Activated CD4-positive, alpha-beta T cell treated with anti-CD3 and anti-CD28 coated beads, Interleukin-2, amount 10 ng/mL, durations not matched to agents 24 days and 14 days (primary cell): ENCODE data around the gene RADX. TPM values are rescaled to one million over a fixed set of nuclear protein-coding genes. Genes with fewer than 3 reads are reported as not detected.
"Not testable (repeated sequence)": the region's sequence is repeated elsewhere in the genome, so short reads cannot be mapped to it uniquely, and the experiment has no call there.

Experiments
- DNase-seq: peaks from one replicate; pipeline ENCODE4 v3.0.0; 2022
- H3K27ac Mint-ChIP-seq: one replicate; pipeline ENCODE4 v1.8.0; 2022; ENCODE audit warnings: mild to moderate bottlenecking, mixed read lengths
- H3K27me3 Mint-ChIP-seq: one replicate; pipeline ENCODE4 v1.8.0; 2022; ENCODE audit warnings: mixed read lengths
- H3K36me3 Mint-ChIP-seq: one replicate; pipeline ENCODE4 v1.8.0; 2022; ENCODE audit warnings: low read depth, mild to moderate bottlenecking, mixed read lengths
- H3K4me1 Mint-ChIP-seq: one replicate; pipeline ENCODE4 v1.8.0; 2021; ENCODE audit warnings: mixed read lengths
- H3K4me3 Mint-ChIP-seq: one replicate; pipeline ENCODE4 v1.8.0; 2022; ENCODE audit warnings: mild to moderate bottlenecking, moderate library complexity, mixed read lengths
- H3K9me3 Mint-ChIP-seq: one replicate; pipeline ENCODE4 v1.8.0; 2021; ENCODE audit warnings: mixed read lengths
- intact Hi-C: fragments of 100-400 bp; cut with micrococcal nuclease; formaldehyde crosslinking; loops from one replicate; pipeline ENCODE4 v1.15.1; 2023
- total RNA-seq: library from RNA; stranded (reverse); gene quantifications from 2 replicates; pipeline ENCODE4 v1.2.3, GENCODE V29; 2022

RADX gene
- total RNA-seq, 1 donor from 2014 or later: 5.7 TPM

DNA sequence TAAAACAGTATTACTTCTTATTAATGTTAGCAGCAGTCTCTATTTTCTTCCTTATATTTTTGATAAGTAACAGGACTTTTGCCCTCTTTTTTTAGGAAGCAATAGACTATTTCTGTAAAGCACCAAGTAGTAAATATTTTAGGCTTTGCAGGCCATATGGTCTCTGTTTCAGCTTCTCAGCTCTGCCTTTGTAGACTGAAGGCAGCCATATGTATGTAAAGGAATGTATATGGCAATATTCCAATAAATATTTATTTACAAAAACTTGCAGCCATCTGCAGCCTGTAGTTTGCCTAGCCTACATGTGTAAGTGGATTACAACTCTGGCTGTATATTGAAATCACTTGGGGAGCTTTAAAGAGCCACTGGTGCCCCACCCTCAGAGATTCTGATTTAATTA, 15.0 kb downstream of the RADX start:
- Mint-ChIP-seq H3K27ac (no peak overlapping the region), H3K27me3 (no peaks in the 10 kb centered on the region), H3K36me3 (peaks cover 3% of the 10 kb centered on the region), H3K9me3 (no peaks in the 10 kb centered on the region), H3K4me3 (no peak overlapping the region), H3K4me1 (no peaks in the 10 kb centered on the region)
- intact Hi-C loops: no loop called here
- no peak for DNase-seq

GRCh38 chrX:106631615-106632014, 19.8 kb downstream of the RADX start:
- no peak overlapping the region for H3K27ac Mint-ChIP-seq
- H3K9me3 Mint-ChIP-seq: no peaks in the 10 kb centered on the region
- no peaks in the 10 kb centered on the region for H3K4me1 Mint-ChIP-seq
- intact Hi-C loops: no loop called here
- no peaks in the 10 kb centered on the region for H3K27me3 Mint-ChIP-seq
- H3K36me3 Mint-ChIP-seq: no peaks in the 10 kb centered on the region
- H3K4me3 Mint-ChIP-seq: no peak overlapping the region
- no peak for DNase-seq

- H3K27ac Mint-ChIP-seq: no peak overlapping the region
- no peak overlapping the region for H3K4me3 Mint-ChIP-seq
- no peaks in the 10 kb centered on the region for H3K27me3 Mint-ChIP-seq
- H3K36me3 Mint-ChIP-seq: no peaks in the 10 kb centered on the region
- no peaks in the 10 kb centered on the region for H3K4me1 Mint-ChIP-seq
- no peaks in the 10 kb centered on the region for H3K9me3 Mint-ChIP-seq
- peak; percentile 52 for DNase-seq
- intact Hi-C loops: no loop called here
These were observed 38.0 kb downstream of the RADX start for GRCh38 chrX:106649523-106650428.

GRCh38 chrX:106653625-106654024, 41.8 kb downstream of the RADX start:
- H3K9me3 Mint-ChIP-seq, H3K27ac Mint-ChIP-seq, DNase-seq, H3K4me3 Mint-ChIP-seq, H3K4me1 Mint-ChIP-seq, H3K27me3 Mint-ChIP-seq, H3K36me3 Mint-ChIP-seq, intact Hi-C loops: not testable (repeated sequence)

GRCh38 chrX:106670631-106671030, 58.9 kb downstream of the RADX start:
- no peak overlapping the region for H3K27ac Mint-ChIP-seq
- H3K4me1 Mint-ChIP-seq: no peaks in the 10 kb centered on the region
- no peaks in the 10 kb centered on the region for H3K36me3 Mint-ChIP-seq
- H3K27me3 Mint-ChIP-seq: no peaks in the 10 kb centered on the region
- intact Hi-C loops: no loop called here
- no peak for DNase-seq
- H3K4me3 Mint-ChIP-seq: no peak overlapping the region
- H3K9me3 Mint-ChIP-seq: no peaks in the 10 kb centered on the region

DNA sequence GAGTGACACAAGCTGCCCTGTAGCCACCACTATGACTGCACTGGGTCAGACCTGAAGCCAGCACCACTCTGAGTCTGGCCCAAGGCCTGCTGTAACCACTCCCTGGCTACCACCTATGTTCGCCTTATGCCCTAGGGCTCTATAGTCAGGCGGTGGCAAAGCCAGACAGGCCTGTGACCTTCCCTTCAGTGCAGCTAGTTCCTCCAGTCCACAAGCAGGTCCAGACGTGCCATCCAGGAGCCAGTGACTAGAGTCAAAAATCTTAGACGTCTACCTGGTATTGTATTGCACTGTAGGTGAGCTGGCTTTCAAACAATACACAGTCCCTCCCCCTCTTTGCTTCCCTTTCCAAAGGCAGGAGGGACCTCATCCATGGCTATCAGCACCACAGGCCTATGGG, 60.7 kb downstream of the RADX start:
- Mint-ChIP-seq H3K27ac (no peak overlapping the region), H3K36me3 (no peaks in the 10 kb centered on the region), H3K4me3 (no peak overlapping the region), H3K4me1 (no peaks in the 10 kb centered on the region), H3K9me3 (no peaks in the 10 kb centered on the region), H3K27me3 (no peaks in the 10 kb centered on the region)
- intact Hi-C loops: no loop called here
- DNase-seq: no peak

DNA sequence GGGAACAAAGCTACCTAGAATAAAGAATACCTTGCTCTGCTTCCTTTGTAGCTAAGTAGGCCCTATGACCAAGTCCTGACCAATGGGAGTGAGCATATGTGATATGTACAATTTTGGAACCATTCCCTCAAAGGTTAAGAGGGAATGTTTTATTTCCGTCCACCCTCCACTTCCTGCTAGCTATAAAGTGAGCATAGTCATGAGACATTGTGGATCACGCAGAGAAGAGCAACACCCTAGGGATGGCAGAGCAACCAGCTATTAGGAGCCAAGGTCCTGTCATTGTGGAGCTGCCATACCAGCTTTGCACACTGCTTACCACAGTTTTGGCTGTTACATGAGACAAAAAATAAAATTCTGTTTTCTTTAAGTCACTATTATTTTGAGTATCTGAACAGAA, 68.9 kb downstream of the RADX start:
- no peak overlapping the region for H3K27ac Mint-ChIP-seq
- no peaks in the 10 kb centered on the region for H3K4me1 Mint-ChIP-seq
- no peaks in the 10 kb centered on the region for H3K9me3 Mint-ChIP-seq
- no peaks in the 10 kb centered on the region for H3K36me3 Mint-ChIP-seq
- no peak overlapping the region for H3K4me3 Mint-ChIP-seq
- intact Hi-C loops: no loop called here
- peaks cover 2% of the 10 kb centered on the region for H3K27me3 Mint-ChIP-seq
- no peak for DNase-seq

GRCh38 chrX:106684207-106684606, 72.4 kb downstream of the RADX start:
- Mint-ChIP-seq H3K4me3 (no peak overlapping the region), H3K27me3 (peaks cover 4% of the 10 kb centered on the region), H3K4me1 (no peaks in the 10 kb centered on the region), H3K9me3 (no peaks in the 10 kb centered on the region), H3K27ac (no peak overlapping the region), H3K36me3 (no peaks in the 10 kb centered on the region)
- no peak for DNase-seq
- intact Hi-C loops: no loop called here

DNA sequence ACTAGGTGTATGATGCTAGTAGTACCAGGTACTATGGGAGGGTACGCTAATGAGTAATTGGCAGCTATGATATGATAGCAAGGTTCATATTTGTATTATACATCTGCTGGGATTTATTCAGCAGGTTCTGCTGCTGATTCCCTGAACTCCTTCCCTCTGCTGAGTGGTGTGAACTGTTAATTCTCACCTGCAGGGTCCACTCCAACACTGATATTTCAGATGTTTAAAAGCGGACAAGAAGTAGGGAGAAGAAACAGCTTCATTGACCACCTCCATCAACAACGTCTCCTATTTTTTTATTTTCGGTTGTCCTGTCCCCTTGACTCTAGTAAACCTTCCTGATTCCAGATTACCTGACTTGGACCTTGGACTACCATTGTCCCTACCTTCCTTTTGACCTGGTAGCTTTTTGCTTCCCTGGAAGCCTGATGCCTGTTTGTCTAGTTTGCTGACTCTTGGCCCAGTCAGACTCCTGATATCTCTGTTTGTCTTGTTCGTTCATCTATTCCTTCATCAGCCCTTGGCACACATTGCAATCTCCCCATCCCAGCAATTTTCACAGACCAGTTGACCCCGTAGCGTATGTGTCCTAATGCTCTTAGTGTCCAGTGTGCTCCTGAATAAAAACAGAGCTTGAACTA, 80.8 kb downstream of the RADX start:
- no peaks in the 10 kb centered on the region for H3K36me3 Mint-ChIP-seq
- H3K4me3 Mint-ChIP-seq: no peak overlapping the region
- no peaks in the 10 kb centered on the region for H3K4me1 Mint-ChIP-seq
- H3K27ac Mint-ChIP-seq: no peak overlapping the region
- peaks cover 5% of the 10 kb centered on the region for H3K27me3 Mint-ChIP-seq
- no peak for DNase-seq
- intact Hi-C loops: no loop called here
- no peaks in the 10 kb centered on the region for H3K9me3 Mint-ChIP-seq

- DNase-seq: no peak
- peaks cover 2% of the 10 kb centered on the region for H3K4me1 Mint-ChIP-seq
- H3K27ac Mint-ChIP-seq: no peak overlapping the region
- no peaks in the 10 kb centered on the region for H3K9me3 Mint-ChIP-seq
- H3K36me3 Mint-ChIP-seq: no peaks in the 10 kb centered on the region
- peaks cover 8% of the 10 kb centered on the region for H3K27me3 Mint-ChIP-seq
- H3K4me3 Mint-ChIP-seq: no peak overlapping the region
- intact Hi-C loops: no loop called here
These were observed 84.7 kb downstream of the RADX start for GRCh38 chrX:106696502-106696901.

DNA sequence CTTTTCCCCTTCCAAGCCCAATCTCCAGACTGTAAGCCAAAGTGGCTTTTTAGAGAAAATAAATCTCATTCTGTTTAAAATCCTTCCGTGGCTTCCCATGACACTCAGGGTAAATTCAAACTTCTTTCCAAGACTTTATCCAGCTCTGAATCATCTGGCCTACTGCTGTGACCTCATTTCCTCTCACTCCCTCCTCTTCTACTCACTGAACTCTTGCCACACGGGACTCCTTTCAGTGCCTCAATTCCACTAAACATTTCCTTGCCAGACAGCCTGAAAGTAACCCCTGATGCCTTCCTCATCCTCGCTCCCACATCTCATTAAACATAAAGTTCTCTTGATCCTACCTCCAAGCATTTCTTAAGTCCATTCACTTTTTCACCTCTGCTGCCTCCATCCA, 86.9 kb downstream of the RADX start:
- Mint-ChIP-seq H3K9me3 (no peaks in the 10 kb centered on the region), H3K36me3 (no peaks in the 10 kb centered on the region), H3K4me3 (no peak overlapping the region), H3K27ac (no peak overlapping the region), H3K27me3 (peaks cover 3% of the 10 kb centered on the region), H3K4me1 (peaks cover 2% of the 10 kb centered on the region)
- intact Hi-C loops: no loop called here
- no peak for DNase-seq

DNA sequence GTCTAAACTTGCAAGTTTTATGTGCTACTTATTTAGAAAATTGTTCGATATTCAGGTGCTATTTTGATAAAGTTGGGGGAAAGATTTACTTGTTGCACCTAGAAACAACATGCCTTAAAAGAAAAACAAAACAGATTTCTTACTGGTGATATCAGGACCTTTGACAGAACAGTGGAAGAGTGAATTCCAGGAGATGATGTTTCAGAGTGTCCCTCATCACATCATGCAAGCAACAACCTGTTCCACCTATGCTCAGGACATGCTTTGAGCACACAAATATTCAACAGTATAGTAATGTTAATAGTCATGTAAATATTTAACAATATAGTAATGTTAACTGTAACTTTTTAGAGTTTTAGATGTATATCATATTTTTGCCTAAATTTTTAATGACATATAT, 90.9 kb downstream of the RADX start:
- Mint-ChIP-seq H3K4me3 (no peak overlapping the region), H3K27me3 (peaks cover 3% of the 10 kb centered on the region), H3K9me3 (no peaks in the 10 kb centered on the region), H3K27ac (no peak overlapping the region), H3K36me3 (no peaks in the 10 kb centered on the region), H3K4me1 (peaks cover 2% of the 10 kb centered on the region)
- DNase-seq: no peak
- intact Hi-C loops: no loop called here

- no peaks in the 10 kb centered on the region for H3K4me1 Mint-ChIP-seq
- H3K4me3 Mint-ChIP-seq: no peak overlapping the region
- intact Hi-C loops: no loop called here
These were observed 94.7 kb downstream of the RADX start for GRCh38 chrX:106706466-106706865.

DNA sequence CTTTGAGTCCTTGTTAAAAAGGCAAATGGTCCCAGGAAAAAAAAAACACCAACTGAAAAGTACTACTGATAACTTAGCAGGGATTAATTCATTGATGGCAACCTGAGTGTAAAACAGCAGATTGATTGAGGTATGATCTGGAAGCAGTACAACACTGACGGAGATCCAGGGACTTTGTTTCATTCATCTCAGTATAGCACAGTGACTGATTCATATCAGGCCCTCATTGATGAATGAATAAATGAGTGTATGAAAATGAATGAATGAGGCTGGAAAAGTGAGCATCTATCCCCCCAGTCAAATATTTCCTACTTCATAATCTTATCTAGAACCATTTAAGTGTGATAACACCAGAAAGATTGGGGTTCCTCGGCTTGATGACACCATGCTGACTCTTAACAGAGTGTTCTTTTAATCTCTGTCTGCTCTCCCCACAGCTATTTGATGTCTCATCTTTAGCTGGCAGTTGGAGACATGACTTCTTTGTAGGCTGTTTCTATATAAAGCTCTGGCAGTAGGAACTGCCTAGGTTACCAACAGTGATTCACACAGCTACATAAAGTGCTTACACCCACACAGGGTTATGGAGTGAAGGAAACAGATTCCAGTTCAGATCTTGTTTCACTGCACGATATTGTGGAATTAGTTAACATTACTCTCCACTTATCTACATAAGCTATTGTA, 96.1 kb downstream of the RADX start:
- Mint-ChIP-seq H3K4me1 (no peaks in the 10 kb centered on the region), H3K9me3 (no peaks in the 10 kb centered on the region), H3K36me3 (no peaks in the 10 kb centered on the region), H3K27me3 (no peaks in the 10 kb centered on the region), H3K27ac (no peak overlapping the region), H3K4me3 (no peak overlapping the region)
- intact Hi-C loops: no loop called here
- DNase-seq: no peak

More at GRCh38 chrX:106706466-106706865, 94.7 kb downstream of the RADX start:
- no peak overlapping the region for H3K27ac Mint-ChIP-seq
- H3K36me3 Mint-ChIP-seq: no peaks in the 10 kb centered on the region
- DNase-seq: no peak
- H3K9me3 Mint-ChIP-seq: no peaks in the 10 kb centered on the region
- H3K27me3 Mint-ChIP-seq: no peaks in the 10 kb centered on the region
